Activated CD4-positive, alpha-beta T cell treated with anti-CD3 and anti-CD28 coated beads for 24 hours (primary cell): ENCODE data around the gene IL34.
A peak's percentile ranks its signal among the peaks of the same experiment; 100 is the strongest.
"Not testable (repeated sequence)": the region's sequence is repeated elsewhere in the genome, so short reads cannot be mapped to it uniquely, and the experiment has no call there.

Experiments used
- DNase-seq, 2 donors: peaks; one replicate each; pipeline ENCODE4 v3.0.0-alpha.2; 2020; ENCODE audit warnings: low read depth in 2 of 2

IL34 gene

DNA sequence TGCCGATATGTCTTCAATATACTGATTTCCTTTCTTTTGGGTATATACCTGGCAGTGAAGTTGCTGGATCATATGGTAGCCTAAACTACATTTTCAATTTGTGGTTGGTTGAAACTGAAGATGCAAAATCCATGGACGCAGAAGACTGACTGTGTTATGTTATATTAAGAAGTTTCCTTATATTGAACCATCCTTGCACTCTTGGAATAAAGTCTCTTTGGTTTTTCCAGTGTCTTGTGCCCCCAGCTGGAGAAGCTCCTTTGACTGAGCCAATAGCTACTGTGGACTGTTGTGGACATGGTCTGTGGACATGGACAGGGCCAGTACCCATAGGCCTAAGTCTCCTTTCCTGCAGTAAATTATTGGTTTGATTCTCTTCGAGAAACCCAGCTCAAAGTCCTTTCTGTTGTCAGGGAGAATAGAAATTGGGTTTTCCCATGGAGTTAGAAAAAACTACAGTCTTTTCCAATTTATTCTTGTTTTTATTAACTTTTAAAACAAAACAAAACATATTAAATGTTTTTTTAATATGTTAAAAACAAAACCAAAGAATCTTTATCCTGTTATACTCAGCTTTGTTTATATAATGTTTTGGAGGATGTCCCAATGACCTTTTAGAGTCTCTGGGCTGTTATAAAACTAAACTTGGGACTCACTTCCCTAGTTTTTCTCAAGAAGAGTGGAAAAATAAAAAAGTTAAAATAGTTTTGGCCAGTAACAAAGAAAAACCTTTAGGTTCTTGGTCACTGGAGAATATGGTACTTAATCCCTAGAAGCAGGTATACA, 15.2 kb upstream of the IL34 start:
- DNase-seq, result no peak

DNA sequence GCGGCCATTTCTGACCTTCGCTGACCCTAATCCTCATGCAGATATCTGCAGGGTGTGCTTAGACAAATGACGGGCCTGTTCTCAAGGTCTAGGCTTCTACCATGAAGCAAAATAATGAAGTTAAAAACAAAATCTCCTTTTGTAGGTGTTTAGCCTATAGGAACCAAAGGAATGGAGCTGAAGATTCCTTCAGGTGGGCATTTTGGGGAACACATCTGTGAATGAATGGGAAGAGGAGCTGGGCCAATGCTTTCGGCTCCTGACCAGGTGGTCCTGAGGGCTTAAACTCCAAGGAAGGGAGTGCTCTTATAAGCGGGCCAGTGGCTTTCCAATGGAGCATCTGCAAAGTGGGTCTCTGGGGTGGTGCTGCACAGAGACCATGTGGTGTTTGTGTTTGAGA, 14.1 kb upstream of the IL34 start:
- no peak for DNase-seq

DNA sequence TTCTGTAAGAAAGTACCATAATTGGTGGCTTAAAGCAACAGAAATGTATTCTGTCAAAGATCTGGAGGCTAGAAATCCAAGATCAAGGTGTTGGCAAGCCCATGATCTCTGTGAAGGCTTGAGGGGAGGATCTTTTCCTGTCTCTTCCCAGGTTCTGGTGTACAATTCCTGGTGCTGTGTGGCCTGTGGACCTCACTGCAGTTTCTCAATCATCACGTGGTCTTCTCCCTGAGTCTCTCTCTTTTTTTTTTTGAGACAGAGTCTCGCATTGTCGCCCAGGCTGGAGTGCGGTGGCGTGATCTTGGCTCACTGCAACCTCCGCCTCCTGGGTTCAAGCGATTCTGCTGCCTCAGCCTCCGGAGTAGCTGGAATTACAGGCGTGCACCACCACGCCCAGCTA, 12.7 kb upstream of the IL34 start:
- DNase-seq, result not testable (repeated sequence)

DNA sequence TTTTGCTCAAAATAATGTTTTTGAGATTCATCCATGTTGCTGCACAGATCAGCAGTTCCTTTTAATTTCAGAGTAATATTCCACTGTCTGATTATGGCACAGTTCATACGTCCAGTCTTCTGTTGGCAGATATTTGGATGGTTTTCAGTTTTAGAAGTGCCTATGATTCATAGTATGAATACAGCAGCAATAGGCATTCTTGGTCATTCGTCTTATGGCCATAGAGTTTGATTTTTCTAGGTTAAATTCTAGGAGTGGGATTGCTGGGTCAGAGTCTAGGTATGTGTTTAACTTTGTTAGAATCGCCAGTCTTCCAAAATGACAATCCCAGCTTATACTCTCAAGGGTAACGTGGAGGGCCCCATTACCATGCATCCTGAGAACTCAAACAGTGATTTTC, 11.5 kb upstream of the IL34 start:
- DNase-seq, result no peak

DNA sequence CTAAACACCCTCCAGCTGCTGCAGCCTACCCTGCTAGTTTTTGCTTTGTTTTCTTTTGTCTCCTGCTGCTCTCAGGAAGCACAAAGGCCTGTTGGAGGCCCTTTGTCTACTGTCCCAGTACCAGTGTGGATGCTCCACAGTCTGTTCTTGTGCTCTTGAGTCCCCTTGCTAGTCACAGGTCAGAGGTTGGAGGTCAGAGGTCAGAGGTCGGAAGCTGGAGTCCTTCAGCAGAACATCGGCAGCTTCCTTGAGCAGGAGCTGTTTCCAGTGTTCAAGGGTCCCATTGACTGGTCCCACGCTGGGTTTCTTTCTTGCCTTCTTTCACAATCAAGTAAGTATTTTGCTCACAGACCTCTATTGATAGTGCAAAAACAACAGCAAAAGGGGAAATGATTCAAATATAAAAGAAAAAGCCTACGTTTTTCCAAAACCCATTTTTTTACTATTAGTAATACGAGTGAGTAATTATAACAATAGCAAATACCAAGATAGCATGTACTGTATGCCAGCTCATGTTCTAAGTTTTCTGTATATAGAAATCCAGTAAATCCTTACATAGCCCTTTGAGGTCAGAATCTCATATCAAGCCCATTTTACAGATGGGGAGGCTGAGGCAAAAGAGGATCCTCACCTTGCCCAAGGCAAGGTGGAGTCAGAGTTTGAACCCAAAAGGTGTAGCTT, 10.9 kb upstream of the IL34 start:
- DNase-seq, result no peak

DNA sequence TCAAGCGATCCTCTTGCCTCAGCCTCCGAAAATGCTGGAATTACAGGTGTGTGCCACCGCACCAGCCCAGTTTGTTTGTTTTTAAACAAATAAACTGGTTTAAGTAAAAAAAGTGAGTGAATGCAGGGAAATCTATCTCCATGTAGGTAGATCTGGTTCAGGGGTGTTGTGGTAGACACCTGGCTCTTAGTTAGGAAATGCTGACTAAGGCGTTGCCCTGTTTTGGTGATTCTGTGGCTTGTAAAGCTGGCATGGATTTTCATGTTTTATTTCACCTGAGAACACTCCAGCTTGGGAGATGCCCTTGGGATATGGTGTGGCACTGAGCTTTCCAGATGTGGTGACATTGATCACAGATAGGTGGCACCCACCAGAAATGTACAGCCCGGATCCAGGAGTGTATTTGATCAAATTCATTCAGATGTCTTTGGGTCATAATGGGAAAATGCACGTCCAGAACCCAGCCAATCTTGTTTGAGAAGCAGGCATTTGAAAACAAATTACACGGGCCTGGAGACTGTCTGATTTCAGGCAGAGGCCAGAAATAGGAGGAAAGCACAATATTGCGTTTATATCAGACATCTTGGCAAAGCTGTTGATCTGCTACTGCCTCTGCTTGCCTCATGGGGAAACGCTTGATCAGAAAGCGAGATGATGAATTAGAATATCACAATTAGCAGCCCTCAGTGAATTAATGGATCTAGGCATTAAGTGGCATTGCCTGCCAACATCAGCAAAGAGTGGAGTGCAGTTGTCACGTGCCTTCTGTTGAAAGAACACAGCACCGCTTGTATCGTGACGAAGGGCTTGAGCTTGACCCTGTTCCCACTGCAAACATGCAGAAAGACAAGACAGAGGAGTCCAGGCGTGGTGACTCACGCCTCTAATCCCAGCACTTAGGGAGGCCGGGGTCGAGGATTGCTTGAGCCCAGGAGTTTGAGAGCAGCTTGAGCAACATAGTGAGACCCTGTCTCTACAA, 7.3 kb upstream of the IL34 start:
- DNase-seq, result no peak

DNA sequence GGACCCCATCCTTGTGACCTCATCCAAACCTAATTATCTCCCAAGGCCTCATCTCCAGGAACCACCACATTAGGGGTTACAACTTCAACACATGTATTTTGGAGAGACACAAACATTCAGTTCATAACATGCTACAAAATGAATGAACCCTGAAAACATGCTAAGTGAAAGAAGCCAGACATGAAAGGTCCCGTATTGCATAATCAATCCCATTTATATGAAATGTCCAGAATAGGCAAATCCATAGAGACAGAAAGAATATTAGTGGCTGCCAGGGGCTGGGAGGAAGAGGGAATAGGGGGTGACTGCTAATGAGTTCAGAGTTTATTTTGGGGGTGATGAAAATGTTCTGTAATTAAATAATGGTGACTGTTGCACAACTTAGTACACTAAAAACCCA, 3.7 kb upstream of the IL34 start:
- no peak for DNase-seq

DNA sequence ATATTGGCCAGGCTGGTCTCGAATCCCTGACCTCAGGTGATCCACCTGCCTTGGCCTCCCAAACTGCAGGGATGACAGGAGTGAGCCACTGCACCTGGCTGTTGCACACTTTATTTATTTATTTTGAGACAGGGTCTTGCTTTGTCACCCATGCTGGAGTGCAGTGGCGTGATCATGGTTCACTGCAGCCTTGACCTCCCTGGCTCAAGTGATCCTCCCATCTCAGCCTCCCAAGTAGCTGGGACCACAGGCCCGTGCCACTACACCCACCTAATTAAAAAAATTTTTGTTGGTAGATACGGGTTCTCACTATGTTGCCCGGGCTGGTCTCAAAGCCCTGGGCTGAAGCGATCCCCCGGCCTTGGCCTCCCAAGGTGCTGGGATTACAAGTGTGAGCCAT, 3.1 kb upstream of the IL34 start:
- not testable (repeated sequence) for DNase-seq

DNA sequence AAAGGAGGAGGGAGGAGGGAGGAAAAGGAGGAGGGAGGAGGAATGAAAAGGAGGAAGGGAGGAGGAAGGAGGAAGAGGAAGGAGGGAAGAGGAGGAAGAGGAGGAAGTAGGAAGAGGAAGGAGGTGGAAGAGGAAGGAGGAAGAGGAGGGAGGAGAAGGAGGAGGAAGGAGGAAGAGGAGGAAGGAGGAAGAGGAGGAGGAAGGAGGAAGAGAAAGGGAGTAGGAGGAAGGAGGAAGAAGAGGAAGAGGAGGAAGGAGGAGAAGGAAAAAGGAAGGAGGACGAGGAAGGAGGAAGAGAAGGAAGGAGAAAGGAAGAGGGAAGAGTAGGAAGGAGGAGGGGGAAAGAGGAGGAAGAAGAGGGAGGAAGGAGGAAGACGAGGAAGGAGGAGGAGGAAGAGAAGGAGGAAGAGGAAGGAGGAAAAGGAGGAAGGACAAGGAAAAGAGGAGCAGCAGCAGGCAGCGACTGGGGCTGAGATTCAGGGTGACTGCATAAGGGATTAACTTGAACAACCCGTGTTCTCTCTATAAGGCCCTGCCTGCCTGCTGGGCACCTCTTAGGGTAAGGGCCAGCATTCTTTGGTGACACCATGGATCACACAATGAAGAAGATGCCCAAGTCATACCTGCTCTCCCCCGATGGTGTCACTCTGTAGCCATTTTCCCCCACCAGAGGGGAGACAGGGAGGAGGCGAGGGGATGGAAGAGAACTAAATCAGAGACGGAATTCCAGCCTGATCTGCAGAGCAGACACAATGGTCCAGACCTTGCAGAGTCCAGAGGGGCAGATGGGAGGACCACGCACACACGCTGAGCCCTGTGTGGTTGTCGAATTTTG, 1.4 kb upstream of the IL34 start:
- no peak for DNase-seq

DNA sequence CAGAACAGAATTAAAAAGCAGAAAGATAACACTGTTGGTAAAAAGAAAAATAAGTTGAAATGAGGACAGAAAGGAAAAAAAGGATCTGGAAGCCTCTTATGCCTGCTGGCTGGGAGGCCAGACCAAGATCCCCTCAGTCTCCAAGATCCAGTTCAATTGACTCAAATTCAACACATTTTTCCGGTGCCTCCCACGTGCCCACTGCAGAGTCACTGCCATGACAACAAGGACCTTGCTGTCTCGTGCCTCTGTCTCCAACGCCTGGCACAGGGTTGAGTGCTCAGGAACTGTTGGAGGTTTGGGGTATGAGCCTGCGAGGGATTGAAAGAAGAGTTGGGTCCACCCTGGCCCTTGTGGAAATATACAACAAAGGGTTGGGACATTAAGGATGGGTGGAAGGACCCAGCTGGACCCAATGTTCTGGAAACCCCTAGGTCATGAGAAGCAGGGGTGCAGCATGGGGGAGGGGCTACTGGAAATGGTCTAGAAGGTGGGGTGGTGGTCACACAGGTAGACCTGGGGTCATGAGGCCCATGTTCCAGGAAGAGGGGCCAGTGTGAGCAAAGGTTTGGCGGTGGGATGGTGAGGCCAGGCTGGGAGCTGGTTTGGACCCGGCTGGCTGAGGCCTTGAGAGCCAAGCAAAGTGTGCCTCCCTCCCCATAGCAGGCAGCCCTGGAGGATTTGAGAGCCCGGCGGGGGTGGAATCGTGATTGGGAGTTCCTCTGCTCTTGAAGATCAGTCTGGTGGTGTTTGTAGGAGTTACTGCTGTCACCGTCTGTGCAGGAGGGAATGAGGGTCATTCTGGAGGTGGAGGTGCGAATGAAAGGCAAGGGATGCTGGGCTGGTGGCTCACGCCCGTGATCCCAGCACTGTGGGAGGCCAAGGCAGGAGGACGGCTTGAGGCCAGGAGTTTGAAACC, 1.3 kb downstream of the IL34 start:
- no peak for DNase-seq

DNA sequence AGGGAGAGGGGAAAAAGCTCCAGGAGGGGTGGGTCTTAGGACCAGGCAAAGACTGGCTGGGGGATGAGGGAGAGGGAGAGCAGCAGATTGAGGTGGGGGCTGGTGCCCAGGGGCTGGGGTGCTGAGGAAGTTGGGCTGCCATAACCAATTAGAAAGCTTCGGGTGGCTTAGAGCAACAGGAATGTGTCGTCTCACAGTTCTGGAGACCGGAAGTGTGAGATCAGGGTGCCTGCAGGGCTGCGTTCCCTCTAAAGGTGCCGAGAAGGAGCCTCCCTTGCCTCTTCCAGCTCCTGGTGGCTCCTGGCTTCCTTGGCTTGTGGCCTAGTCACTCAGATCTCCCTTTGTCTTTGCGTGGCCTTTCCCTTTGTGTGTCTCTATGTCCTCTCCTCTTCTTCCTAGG, 2.2 kb downstream of the IL34 start:
- no peak for DNase-seq

DNA sequence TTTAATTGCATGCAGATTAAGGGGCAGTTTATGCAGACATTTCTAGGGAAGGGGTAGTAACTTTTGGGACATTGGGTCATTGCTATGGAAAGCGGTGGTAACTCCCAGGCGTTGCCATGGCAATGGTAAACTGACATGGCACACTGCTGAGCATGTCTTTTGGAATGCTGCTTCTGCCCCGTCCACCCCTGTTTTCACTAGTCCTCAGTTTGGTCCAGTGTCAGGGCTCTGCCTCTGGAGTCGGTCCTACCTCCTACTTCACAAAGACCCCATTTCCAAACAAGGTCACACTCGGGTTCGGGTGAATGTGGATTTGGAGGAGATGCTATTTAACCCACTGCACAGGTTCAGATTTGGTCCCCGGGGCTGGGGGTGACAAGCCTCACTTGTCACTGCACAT, 2.9 kb downstream of the IL34 start:
- DNase-seq, result no peak

DNA sequence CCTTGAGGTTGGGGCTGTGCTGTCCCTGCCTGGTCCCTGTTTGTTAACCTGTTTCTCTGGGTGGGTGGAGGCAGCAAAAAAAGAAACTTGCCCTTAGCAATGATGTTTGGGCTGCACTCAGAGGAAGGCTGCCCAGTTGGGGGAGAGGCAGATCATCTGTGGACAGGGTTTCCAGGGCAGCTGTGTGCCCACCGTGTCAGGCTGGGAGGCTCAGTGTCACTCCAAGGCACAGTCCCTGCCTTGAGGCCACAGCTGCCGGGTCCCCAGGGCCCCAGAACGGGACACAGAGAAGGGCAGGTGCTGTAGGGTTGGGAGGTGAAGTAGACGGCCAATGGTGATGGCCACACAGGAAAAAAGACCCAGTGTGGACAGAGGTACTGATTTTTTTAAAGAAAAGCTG, 3.9 kb downstream of the IL34 start:
- DNase-seq, result no peak

DNA sequence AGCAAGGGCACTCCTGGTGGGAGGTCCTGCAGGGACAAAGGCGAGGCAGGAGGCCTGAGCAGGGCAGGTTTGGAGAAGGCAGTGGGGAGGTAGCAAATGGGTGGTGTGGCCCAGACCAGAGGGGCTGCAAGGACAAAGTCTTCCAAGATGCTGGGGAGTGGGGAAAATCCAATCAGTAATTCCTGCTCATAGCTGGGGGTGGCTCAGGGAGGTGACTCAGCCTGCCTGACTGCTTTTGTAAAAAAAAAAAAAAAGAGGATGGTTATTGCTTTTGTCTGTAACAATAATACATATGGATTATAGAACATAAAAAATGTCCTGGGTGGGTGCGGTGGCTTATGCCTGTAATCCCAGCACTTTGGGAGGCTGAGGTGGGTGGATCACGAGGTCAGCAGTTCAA, 5.2 kb downstream of the IL34 start:
- DNase-seq, result no peak

DNA sequence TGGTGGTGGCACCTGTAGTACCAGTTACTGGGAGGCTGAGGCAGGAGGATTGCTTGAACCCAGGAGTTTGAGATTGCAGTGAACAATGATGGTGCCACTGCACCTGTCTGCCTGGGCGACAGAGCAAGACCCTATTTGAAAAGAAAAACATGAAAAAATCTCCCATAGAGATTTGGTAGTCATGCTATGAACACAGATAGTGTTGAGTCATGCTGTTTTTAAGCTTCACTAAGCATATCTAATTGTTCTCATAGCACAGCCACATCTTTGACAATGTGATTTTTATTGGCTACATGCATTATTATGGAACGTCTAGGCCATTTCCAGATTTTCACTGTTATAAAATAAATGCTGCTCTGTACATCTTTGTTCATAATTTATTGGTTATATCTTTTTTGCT, 6.0 kb downstream of the IL34 start:
- no peak for DNase-seq

DNA sequence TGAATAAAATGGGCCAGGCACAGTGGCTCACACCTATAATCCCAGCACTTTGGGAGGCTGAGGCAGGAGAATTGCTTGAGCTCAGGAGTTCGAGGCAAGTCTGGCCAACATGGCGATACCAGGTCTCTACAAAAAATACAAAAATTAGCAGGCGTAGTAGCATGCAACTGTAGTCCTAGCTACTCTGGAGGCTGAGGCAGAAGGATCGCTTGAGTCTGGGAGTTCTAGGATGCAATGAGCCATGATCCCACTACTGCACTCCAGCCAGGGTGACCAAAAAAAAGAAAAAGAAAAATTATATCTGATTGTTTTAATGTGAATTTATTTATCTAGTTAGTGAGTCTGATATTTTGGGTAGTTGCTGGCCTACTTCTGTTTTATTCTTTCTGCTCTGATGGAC, 7.0 kb downstream of the IL34 start:
- DNase-seq, result no peak

DNA sequence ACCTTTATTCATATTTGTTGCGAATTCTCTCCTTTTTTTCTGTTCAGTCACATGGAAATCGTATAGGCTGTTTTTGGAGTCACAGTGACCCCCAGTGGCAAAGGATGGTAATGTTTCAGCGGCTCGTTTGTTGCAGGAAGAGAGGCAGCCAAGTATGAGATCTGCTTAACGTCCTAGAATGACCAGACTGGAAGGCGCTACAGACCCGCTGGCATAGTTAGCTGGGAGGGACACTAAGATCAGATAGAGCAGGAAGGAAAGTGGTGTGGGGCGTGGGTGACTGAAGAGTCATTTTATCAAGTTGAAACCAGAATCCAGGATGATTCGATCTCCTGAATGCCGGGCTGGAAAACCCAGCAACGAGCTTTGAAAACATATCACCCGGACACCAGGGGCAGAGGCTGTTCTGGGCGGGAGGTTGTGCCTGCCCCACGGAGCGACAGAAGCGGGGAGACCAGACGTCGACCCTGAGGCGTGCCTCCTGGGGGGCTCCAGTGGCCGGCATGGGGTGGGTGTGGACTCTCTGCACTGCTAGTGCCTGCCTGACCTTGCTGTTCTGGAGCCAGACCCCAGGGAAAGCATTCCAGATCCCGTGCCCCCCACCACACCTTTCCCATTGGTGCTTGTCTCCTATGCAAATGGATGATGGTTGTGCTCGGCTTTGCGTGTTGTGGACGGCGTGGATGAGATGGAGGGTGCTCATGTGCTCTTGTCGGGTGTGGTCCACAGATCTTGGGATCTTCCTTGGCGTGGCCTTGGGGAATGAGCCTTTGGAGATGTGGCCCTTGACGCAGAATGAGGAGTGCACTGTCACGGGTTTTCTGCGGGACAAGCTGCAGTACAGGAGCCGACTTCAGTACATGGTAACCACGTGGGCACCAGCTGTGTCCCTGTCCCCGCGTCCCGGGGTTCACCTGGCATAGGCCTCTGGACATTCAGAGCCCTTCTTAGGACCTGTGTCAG, 7.7 kb downstream of the IL34 start:
- DNase-seq, result peak; percentile 73 to 74

DNA sequence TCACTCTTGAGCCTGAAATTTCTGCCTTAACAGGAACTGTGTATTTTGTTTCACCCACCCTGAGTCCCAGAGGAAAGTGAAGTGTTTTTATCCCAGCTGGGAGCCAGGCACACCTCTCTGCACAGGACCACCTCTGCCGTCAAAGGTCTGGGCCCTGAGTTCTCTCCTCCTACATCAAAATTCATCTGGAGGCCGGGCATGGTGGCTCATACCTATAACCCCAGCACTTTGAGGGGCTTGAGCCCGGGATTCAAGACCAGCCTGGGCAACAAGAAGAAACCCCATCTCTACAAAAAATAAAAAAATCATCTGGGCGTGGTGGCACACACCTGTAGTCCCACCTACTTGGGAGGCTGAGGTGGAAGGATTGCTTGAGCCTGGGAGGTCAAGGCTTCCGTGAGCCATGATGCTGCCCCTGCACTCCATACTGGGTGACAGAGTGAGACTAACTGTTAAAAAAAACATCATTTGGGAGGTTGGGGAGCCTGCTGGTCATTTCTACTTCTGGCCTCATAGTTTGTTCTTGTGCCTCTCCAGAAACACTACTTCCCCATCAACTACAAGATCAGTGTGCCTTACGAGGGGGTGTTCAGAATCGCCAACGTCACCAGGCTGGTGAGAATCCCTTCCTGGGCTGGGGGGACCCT, 9.8 kb downstream of the IL34 start:
- DNase-seq, result no peak
